GM12878 (cell line): ENCODE measurements around the gene CTNNA3. TPM values are rescaled to one million over a fixed set of nuclear protein-coding genes. Genes with fewer than 3 reads are reported as not detected.

Experiments used
- ATAC-seq: fragments of 200-7000 bp; cut with Tn5 transposase; 3 replicates; pipeline ENCODE4 v1.9.1; 2020; ENCODE audit warnings: mild to moderate bottlenecking, moderate library complexity
- BruUV-seq: library from RNA; stranded (reverse); fragments of 400-500 nt; replicated peaks from 2 replicates; lab custom pipeline; 2021; lab: Mats Ljungman, UMichigan
- CTCF ChIA-PET: fragments of 300-600 bp; sonication (Branson Sonifier 250); formaldehyde crosslinking; extraction: SDS; loops from one replicate; lab custom pipeline; 2021; ENCODE audit warnings: inconsistent platforms; lab: Yijun Ruan, JAX
- POLR2A ChIA-PET: fragments of 350-600 bp; formaldehyde crosslinking; extraction: SDS; loops from one replicate; lab custom pipeline; 2021; ENCODE audit warnings: inconsistent platforms; lab: Charles Lee
- RAD21 ChIA-PET: fragments of 300-600 bp; sonication (Branson Sonifier 250); formaldehyde crosslinking; loops from one replicate; lab custom pipeline; 2023; ENCODE audit warnings: antibody characterized with exemption; ENCODE audit not compliant: unreplicated experiment; lab: Charles Lee
- SMC1A ChIA-PET: fragments of 300-600 bp; sonication (Branson Sonifier 250); formaldehyde crosslinking; loops from one replicate; lab custom pipeline; 2023; ENCODE audit not compliant: unreplicated experiment, uncharacterized antibody; lab: Charles Lee
- DNase-seq: peaks from one replicate; pipeline ENCODE4 v3.0.0-alpha.2; 2011; ENCODE audit warnings: low read depth, low spot score
- FAIRE-seq: peaks from 3 replicates; lab custom pipeline; 2011; peaks lifted over from hg19 to GRCh38; lab: Jason Lieb, UNC
- H2AFZ ChIP-seq: 2 replicates; pipeline ENCODE4 v1.6.0; 2011; ENCODE audit warnings: low read depth, low read length, control low read depth; ENCODE audit not compliant: control insufficient read depth
- H3K27ac ChIP-seq: 2 replicates; pipeline ENCODE4 v1.5.1; 2011; ENCODE audit warnings: control low read depth; ENCODE audit not compliant: control insufficient read depth, insufficient read depth
- H3K27me3 ChIP-seq, 2 experiments: replicated peaks in 1 of 2; 2 replicates each; pipeline versions ENCODE4 v1.6.0 to v1.6.1; 2011; ENCODE audit warnings: low read length in 1 of 2; ENCODE audit not compliant: control insufficient read depth in 2 of 2, insufficient read depth in 2 of 2
- H3K36me3 ChIP-seq, 2 experiments: 2 replicates each; pipeline ENCODE4 v1.5.1; 2011; ENCODE audit warnings: low read length in 1 of 2; ENCODE audit not compliant: control insufficient read depth in 2 of 2, insufficient read depth in 2 of 2
- H3K4me1 ChIP-seq: 2 replicates; pipeline ENCODE4 v1.6.1; 2011; ENCODE audit warnings: mild to moderate bottlenecking, low read length, moderate library complexity, mixed read lengths; ENCODE audit not compliant: control insufficient read depth, insufficient read depth
- H3K4me2 ChIP-seq: 2 replicates; pipeline ENCODE4 v1.6.0; 2011; ENCODE audit warnings: control low read depth; ENCODE audit not compliant: control insufficient read depth, insufficient read depth
- H3K4me3 ChIP-seq: fragments of 200-600 bp; sonication (generic); 2 replicates; pipeline ENCODE4 v1.5.1; 2016
- H3K79me2 ChIP-seq: 2 replicates; pipeline ENCODE4 v1.6.0; 2011; ENCODE audit warnings: low read length; ENCODE audit not compliant: control insufficient read depth, insufficient read depth
- H3K9ac ChIP-seq: 2 replicates; pipeline ENCODE4 v1.8.0; 2011; ENCODE audit warnings: low read length, control low read depth, mixed read lengths; ENCODE audit not compliant: control insufficient read depth, insufficient read depth
- H3K9me3 ChIP-seq: replicated peaks from 3 replicates; pipeline ENCODE4 v1.5.1; 2011; ENCODE audit warnings: mild to moderate bottlenecking, low read length; ENCODE audit not compliant: control insufficient read depth, insufficient read depth
- H4K20me1 ChIP-seq: 2 replicates; pipeline ENCODE4 v1.6.0; 2011; ENCODE audit not compliant: control insufficient read depth, insufficient read depth
- EGR1 ChIP-seq, 2 experiments: IDR thresholded peaks; 1 replicate in 1 of 2; 2 replicates in 1 of 2; pipeline ENCODE4 v1.6.1; 2011 to 2012; ENCODE audit warnings: low read depth in 2 of 2, low read length in 2 of 2, borderline replicate concordance in 1 of 2, mild to moderate bottlenecking in 1 of 2, moderate library complexity in 1 of 2
- MTA3 ChIP-seq: IDR thresholded peaks from 2 replicates; pipeline ENCODE4 v1.6.1; 2012; ENCODE audit warnings: low read length, inconsistent platforms, borderline replicate concordance
- PAX5 ChIP-seq: IDR thresholded peaks from 2 replicates; pipeline ENCODE4 v1.6.1; 2011; ENCODE audit warnings: low read depth, low read length, borderline replicate concordance
- POLR2A ChIP-seq: IDR thresholded peaks from 2 replicates; pipeline ENCODE4 v1.6.1; 2011; ENCODE audit warnings: low read depth, mild to moderate bottlenecking, low read length
- RAD21 ChIP-seq: IDR thresholded peaks from 2 replicates; pipeline ENCODE4 v1.6.1; 2011; ENCODE audit warnings: mild to moderate bottlenecking, low read depth, low read length, moderate library complexity; ENCODE audit not compliant: insufficient read depth
- SREBF2 ChIP-seq: IDR thresholded peaks from 2 replicates; pipeline ENCODE4 v1.6.1; 2012; ENCODE audit warnings: mild to moderate bottlenecking, low read length
- whole genome bisulfite sequencing: methylation state at CpG from one replicate; pipeline ENCODE4 v1.1.6; 2016; ENCODE audit warnings: low lambda C conversion rate; ENCODE audit not compliant: insufficient replicate concordance, insufficient coverage; ENCODE audit errors: missing lambda C conversion rate; 5-methylcytosine and 5-hydroxymethylcytosine counted together
- in situ Hi-C: fragments of 300-500 bp; cut with MboI; formaldehyde crosslinking; loops from 9 replicates; pipeline ENCODE4 v1.14.3; 2018; ENCODE audit warnings: mixed read lengths
- intact Hi-C: fragments of 100-400 bp; cut with micrococcal nuclease; formaldehyde crosslinking; loops from one replicate; pipeline ENCODE4 v1.14.2; 2022; ENCODE audit not compliant: unreplicated experiment
- polyA plus RNA-seq, 11 experiments: library from polyadenylated mRNA; depleted of rRNA in 4 of 11; unstranded in 6 of 11; stranded (reverse) in 5 of 11; fragments of >200 nt; fragmentation: Nextera tagmentation in 4 of 11; fragmentation: Illumina TruSeq in 1 of 11; extraction: Ambion mirVana in 4 of 11; extraction: Trizol in 1 of 11; gene quantifications; 1 replicate in 1 of 11; 2 replicates in 10 of 11; pipeline versions ENCODE4 v1.2.1 to v1.2.3, GENCODE V29; 2011 to 2016; ENCODE audit warnings: inconsistent platforms in 2 of 11, missing spikeins in 2 of 11, low read depth in 1 of 11
- total RNA-seq, 4 experiments: library from RNA; depleted of rRNA in 3 of 4; stranded (reverse); fragments of >200 nt in 3 of 4; fragmentation: Illumina TruSeq in 1 of 4; extraction: Trizol in 1 of 4; gene quantifications; 2 replicates each; pipeline versions ENCODE4 v1.2.1 to v1.2.3, GENCODE V29; 2013 to 2021
- TF ChIP-seq, protein P1 (sequence below): fragments of 450-650 bp; IDR thresholded peaks from 2 replicates; pipeline ENCODE4 v1.6.1; 2017; ENCODE audit warnings: antibody characterized with exemption, mild to moderate bottlenecking, moderate library complexity
- TF ChIP-seq, protein P2 (sequence below): fragments of 450-650 bp; IDR thresholded peaks from 2 replicates; pipeline ENCODE4 v1.6.1; 2017; ENCODE audit warnings: low read depth, mild to moderate bottlenecking, moderate library complexity
- TF ChIP-seq, protein P3 (sequence below): IDR thresholded peaks from 2 replicates; pipeline ENCODE4 v1.6.1; 2012; ENCODE audit warnings: mild to moderate bottlenecking, low read depth, low read length

Gene CTNNA3
- total and polyA plus RNA-seq, 10 of the 15 experiments (the other 5 are each of a cell fraction or from before 2014, with no cell fraction given): under 0.01 to 4.5 (median 0.22) TPM; not detected in 2

DNA sequence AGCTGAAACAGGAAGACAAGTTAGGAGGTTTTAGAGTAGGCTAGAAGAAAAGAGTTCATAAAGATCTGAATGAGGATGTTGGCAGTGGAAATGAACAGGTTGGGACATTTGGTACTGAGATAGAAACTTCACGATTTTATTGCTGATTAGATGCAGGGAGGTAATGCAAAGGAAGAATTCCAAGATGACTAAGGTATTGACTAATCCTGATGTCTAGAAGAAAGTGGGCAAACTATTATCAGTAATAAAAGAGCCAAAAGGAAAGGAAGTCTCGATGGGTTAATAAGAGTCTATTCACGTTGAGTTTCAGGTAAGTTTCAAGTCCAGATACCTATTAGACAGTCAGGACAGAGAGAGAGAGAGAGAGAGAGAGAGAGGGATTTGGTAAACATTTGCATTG is 1401.5 kb downstream of the CTNNA3 start:
- Histone ChIP-seq H4K20me1 (no peaks in the 10 kb centered on the region), H3K27me3 (no peaks in the 10 kb centered on the region), H3K79me2 (no peaks in the 10 kb centered on the region), H3K4me3 (no peak overlapping the region), H2AFZ (no peak overlapping the region), H3K36me3 (no peaks in the 10 kb centered on the region), H3K27ac (no peak overlapping the region), H3K4me1 (no peaks in the 10 kb centered on the region), H3K9ac (no peak overlapping the region), H3K9me3 (no peaks in the 10 kb centered on the region), H3K4me2 (no peak overlapping the region)
- POLR2A ChIA-PET: no interaction called here
- RAD21 ChIA-PET: no interaction called here
- no peak for DNase-seq
- in situ Hi-C loops: no loop called here
- no peak for FAIRE-seq
- intact Hi-C loops: no loop called here
- SMC1A ChIA-PET: no interaction called here
- 0% methylated on average over 3 of the region's 3 CpGs for WGBS
- ATAC-seq: no peak
- CTCF ChIA-PET: no interaction called here
- no TSS peak for BruUV-seq
- no peak for TF ChIP-seq RAD21
- TF ChIP-seq, protein P1, sequence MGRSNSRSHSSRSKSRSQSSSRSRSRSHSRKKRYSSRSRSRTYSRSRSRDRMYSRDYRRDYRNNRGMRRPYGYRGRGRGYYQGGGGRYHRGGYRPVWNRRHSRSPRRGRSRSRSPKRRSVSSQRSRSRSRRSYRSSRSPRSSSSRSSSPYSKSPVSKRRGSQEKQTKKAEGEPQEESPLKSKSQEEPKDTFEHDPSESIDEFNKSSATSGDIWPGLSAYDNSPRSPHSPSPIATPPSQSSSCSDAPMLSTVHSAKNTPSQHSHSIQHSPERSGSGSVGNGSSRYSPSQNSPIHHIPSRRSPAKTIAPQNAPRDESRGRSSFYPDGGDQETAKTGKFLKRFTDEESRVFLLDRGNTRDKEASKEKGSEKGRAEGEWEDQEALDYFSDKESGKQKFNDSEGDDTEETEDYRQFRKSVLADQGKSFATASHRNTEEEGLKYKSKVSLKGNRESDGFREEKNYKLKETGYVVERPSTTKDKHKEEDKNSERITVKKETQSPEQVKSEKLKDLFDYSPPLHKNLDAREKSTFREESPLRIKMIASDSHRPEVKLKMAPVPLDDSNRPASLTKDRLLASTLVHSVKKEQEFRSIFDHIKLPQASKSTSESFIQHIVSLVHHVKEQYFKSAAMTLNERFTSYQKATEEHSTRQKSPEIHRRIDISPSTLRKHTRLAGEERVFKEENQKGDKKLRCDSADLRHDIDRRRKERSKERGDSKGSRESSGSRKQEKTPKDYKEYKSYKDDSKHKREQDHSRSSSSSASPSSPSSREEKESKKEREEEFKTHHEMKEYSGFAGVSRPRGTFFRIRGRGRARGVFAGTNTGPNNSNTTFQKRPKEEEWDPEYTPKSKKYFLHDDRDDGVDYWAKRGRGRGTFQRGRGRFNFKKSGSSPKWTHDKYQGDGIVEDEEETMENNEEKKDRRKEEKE: no peak

DNA sequence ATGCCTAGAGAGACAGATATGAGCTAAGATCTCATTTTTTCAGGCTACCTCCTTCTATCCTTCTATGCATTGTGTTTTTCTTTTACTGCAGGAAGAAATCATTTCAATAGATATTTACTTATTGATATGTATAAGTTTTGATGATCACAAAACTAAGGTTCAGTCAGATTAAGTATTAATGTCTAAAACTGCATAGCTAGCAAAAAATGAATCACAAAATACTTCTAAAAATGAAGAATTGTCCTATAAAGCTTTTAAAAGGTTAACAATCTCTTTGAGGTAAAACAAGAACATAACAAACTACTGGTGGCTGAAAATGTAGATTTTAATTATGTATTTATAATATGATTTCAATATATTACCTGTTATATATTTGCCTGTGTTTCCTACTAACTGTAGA is 1403.1 kb downstream of the CTNNA3 start:
- Histone ChIP-seq H4K20me1 (no peaks in the 10 kb centered on the region), H3K4me3 (no peak overlapping the region), H3K27ac (no peak overlapping the region), H2AFZ (no peak overlapping the region), H3K4me2 (no peak overlapping the region), H3K36me3 (no peaks in the 10 kb centered on the region), H3K9ac (no peak overlapping the region), H3K9me3 (no peaks in the 10 kb centered on the region), H3K4me1 (no peaks in the 10 kb centered on the region), H3K79me2 (no peaks in the 10 kb centered on the region), H3K27me3 (no peaks in the 10 kb centered on the region)
- ATAC-seq (no peak), FAIRE-seq (no peak), DNase-seq (no peak)
- TF ChIP-seq MTA3: no peak
- TF ChIP-seq, protein P2, sequence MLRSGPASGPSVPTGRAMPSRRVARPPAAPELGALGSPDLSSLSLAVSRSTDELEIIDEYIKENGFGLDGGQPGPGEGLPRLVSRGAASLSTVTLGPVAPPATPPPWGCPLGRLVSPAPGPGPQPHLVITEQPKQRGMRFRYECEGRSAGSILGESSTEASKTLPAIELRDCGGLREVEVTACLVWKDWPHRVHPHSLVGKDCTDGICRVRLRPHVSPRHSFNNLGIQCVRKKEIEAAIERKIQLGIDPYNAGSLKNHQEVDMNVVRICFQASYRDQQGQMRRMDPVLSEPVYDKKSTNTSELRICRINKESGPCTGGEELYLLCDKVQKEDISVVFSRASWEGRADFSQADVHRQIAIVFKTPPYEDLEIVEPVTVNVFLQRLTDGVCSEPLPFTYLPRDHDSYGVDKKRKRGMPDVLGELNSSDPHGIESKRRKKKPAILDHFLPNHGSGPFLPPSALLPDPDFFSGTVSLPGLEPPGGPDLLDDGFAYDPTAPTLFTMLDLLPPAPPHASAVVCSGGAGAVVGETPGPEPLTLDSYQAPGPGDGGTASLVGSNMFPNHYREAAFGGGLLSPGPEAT: no peak
- TF ChIP-seq, protein P3, sequence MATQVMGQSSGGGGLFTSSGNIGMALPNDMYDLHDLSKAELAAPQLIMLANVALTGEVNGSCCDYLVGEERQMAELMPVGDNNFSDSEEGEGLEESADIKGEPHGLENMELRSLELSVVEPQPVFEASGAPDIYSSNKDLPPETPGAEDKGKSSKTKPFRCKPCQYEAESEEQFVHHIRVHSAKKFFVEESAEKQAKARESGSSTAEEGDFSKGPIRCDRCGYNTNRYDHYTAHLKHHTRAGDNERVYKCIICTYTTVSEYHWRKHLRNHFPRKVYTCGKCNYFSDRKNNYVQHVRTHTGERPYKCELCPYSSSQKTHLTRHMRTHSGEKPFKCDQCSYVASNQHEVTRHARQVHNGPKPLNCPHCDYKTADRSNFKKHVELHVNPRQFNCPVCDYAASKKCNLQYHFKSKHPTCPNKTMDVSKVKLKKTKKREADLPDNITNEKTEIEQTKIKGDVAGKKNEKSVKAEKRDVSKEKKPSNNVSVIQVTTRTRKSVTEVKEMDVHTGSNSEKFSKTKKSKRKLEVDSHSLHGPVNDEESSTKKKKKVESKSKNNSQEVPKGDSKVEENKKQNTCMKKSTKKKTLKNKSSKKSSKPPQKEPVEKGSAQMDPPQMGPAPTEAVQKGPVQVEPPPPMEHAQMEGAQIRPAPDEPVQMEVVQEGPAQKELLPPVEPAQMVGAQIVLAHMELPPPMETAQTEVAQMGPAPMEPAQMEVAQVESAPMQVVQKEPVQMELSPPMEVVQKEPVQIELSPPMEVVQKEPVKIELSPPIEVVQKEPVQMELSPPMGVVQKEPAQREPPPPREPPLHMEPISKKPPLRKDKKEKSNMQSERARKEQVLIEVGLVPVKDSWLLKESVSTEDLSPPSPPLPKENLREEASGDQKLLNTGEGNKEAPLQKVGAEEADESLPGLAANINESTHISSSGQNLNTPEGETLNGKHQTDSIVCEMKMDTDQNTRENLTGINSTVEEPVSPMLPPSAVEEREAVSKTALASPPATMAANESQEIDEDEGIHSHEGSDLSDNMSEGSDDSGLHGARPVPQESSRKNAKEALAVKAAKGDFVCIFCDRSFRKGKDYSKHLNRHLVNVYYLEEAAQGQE: no peak
- TF ChIP-seq SREBF2: no peak
- TF ChIP-seq POLR2A: no peak
- no peak for TF ChIP-seq RAD21
- TF ChIP-seq EGR1 (IDR thresholded peaks at IDR 0.05; ENCODE audit: borderline replicate concordance in 1 of 2, low read depth in 2 of 2, low read length in 2 of 2): no peak
- no peak for TF ChIP-seq PAX5
- in situ Hi-C loops (no loop called here), intact Hi-C loops (no loop called here)
- RAD21 ChIA-PET: no interaction called here
- CTCF ChIA-PET: no interaction called here
- BruUV-seq: no TSS peak
- SMC1A ChIA-PET: no interaction called here
- POLR2A ChIA-PET: no interaction called here
